GM19035 (cell line): Measurements from ENCODE around the gene ZNF18.
"Not testable (repeated sequence)": the region's sequence is repeated elsewhere in the genome, so short reads cannot be mapped to it uniquely, and the experiment has no call there.

ENCODE experiments used
- ATAC-seq: cut with Tn5 transposase; IDR thresholded peaks from one replicate; pipeline ENCODE4 v1.9.1; 2021; ENCODE audit not compliant: unreplicated experiment

Gene ZNF18

DNA sequence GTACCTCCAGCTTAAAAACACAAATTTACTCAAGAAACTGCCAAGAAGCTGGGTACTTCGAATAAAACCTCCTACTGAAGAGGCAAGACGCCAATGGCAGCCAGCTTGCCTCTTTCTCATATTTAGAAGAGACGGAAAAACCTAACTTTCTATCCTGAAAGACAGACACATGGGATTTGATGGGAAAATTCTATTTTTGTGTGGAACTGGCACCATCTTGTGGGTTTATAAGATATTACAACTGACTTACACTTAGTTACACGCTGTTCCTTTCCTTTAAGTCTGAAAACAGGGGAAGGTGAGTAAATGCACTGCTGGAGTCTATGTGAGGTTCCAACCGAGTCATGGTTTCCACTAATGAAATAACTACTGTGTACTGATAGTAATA, 10.3 kb downstream of the ZNF18 start:
- no peak for ATAC-seq

- ATAC-seq: no peak
These were observed 10.9 kb downstream of the ZNF18 start for GRCh38 chr17:11986179-11986941.

DNA sequence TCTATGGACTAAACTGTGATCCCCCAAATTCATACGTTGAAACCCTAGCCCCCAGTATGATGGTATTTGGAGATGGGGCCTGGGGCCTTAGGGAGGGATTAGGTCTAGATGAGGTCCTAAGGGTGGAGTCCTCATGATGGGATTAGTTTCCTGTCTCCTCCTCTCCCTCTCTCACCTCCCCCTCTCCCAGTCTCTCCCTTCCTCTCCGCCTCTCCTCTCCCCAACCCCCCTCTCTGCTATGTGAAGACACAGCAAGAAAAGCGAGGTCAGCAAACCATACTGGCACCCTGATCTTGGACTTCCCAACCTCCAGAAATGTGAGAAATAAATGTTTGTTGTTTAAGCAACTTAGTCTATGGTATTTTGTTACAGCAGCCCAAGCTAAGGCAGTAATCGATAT, 15.4 kb downstream of the ZNF18 start:
- no peak for ATAC-seq

DNA sequence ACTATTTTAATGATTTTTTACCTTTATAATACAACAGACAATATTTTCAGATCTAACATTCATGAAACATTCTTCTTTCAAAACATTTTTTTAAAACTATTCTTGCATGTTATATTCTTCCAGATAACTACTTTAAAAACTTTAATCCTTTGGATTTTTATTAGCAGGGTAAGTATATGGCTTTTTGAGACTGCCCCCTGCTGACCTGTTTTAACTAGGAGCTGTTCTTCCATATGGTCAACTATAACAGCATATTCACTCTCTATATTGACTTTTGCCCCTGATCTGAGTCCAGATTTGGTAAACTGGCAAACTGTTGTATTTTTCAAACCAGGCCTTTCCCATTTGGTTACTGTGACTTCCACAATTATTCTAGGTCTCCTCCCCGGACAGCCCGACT, 16.5 kb downstream of the ZNF18 start:
- ATAC-seq: no peak

- ATAC-seq: no peak
These were observed 17.5 kb downstream of the ZNF18 start for GRCh38 chr17:11979795-11980194.

DNA sequence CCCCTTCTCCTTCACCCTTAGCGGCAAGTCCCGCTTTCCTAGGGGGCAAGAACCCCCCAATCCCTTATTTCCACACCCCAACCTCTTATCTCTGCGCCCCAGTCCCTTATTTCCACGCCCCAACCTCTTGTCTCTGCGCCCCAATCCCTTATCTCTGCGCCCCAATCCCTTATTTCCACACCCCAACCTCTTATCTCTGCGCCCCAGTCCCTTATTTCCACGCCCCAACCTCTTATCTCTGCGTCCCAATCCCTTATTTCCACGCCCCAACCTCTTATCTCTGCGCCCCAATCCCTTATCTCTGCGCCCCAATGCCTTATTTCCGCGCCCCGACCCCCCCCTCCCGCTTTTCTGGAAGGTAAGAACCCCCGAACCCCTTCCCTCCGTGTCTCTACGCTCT, 24.5 kb downstream of the ZNF18 start:
- not testable (repeated sequence) for ATAC-seq

GRCh38 chr17:11969565-11969964, 27.7 kb downstream of the ZNF18 start:
- ATAC-seq: no peak

DNA sequence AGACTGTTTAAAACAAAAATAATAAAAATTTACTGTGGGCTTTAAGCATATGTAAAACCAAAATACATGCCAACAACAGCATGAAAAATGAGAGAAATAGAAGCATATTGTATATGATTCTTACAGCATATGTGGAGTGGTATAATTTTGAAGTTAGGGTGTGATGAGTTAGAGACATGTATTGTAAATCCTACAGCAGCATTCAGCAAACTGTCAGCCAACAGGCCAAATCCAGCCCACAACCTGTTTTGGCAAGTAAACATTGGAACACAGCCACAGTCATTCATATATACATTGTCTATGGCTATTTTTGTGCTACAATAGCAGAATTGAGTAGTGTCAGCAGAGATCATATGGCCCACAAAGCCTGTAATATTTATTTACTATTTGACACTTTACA, 42.3 kb downstream of the ZNF18 start:
- ATAC-seq: no peak

DNA sequence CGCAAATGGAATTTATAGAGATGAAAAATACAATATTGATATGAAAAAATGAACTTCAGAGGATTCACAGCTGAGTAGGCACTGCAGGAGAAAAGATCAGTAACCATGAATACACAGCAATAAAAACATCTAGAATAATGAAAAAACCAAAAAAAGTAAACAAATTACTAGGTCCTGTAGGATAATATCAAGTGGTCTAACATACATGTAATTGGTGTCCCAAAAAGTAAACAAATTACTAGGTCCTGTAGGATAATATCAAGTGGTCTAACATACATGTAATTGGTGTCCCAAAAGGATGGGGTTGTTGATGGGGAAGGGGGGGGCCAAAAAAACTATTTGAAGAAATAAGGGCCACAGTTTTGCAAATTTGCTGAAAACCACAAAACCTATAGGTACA, 43.4 kb downstream of the ZNF18 start:
- ATAC-seq: no peak

- ATAC-seq: no peak
These were observed 44.7 kb downstream of the ZNF18 start for GRCh38 chr17:11952610-11953009.

GRCh38 chr17:11950771-11951519, 46.3 kb downstream of the ZNF18 start:
- ATAC-seq: no peak

GRCh38 chr17:11949571-11949970, 47.7 kb downstream of the ZNF18 start:
- ATAC-seq: not testable (repeated sequence)

DNA sequence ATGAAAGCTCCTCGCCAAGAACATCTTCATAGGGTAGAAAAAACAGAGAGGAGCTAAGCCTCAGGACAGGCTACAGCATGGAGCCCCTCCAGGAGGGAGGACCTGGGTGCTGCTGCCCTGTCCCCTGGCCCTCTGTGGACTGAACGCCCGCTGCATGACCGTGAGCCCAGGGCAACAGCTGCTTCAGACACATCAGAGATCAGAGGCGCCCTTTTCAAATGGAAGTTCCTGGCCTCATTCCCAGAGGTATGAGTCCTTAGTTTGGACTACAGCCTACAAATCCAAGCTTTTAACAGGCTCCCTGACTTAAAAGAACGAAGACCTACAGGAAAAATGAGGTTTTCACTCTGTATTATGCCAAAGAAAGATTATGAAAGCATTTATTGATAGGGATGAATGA, 48.5 kb downstream of the ZNF18 start:
- ATAC-seq: no peak

DNA sequence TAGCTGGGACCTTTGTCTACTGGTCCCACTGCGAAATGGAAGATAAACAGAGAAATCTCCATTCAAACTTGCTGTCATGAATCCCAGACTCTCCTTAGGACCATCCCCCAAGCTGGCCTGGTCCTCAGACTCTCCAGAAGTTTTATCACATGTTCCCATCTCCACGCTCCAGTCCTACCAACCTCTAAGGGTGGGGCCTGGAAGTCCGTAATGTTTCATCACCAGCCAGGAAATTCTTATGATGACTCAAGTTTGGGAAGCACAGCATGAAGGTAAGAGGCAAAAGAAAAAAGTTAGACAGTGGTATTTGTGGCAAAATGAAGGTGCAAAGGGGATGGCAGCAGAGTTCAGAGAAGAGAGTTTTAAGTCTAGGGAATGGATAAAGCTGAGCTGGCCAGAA, 52.7 kb downstream of the ZNF18 start:
- ATAC-seq: no peak

- no peak for ATAC-seq
These were observed 53.4 kb downstream of the ZNF18 start for GRCh38 chr17:11943759-11944347.

- not testable (repeated sequence) for ATAC-seq
These were observed 54.2 kb downstream of the ZNF18 start for GRCh38 chr17:11943086-11943485.

- no peak for ATAC-seq
These were observed 56.4 kb downstream of the ZNF18 start for GRCh38 chr17:11940904-11941303.

GRCh38 chr17:11935734-11936406, 61.4 kb downstream of the ZNF18 start:
- ATAC-seq: no peak

DNA sequence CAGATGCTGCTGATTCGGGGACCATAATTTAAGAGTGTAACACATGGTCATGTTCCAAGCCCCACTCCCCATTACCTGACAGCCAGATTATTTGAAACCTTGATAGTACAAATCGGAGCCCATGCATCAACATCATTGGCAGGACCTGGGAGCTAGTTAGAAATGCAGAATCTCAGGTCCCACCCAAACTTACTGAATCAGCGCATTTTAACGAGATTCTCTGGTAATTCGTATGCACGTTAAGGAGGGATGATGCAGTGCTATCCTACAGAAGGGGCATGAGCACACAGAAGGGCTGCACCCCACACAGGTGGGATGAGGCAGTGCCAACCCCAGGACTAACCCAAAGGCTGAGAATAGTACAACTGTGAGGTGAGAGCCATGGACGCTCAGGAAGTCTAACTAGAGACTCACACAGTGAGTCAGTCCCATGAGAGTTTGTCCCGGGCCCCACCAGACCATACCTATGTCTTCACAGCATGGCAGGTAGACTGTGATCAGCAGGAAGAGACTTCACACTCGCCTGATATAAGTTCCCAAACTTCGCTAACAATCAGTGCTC, 64.9 kb downstream of the ZNF18 start:
- no peak for ATAC-seq

- ATAC-seq: no peak
These were observed 68.8 kb downstream of the ZNF18 start for GRCh38 chr17:11928436-11928835.
